Transverse colon (tissue), 4 donors: ENCODE data around the gene CHCHD6. TPM values are rescaled to one million over a fixed set of nuclear protein-coding genes. Genes with fewer than 3 reads are reported as not detected.

Experiments used
- DNase-seq: peaks from one replicate; pipeline ENCODE4 v3.0.0-alpha.2; 2019
- H3K27ac ChIP-seq, 4 donors: fragments of 200-600 bp; sonication (generic); 2 replicates each; pipeline ENCODE4 v1.5.1; 2016 to 2018; ENCODE audit warnings: inconsistent platforms in 4 of 4
- H3K27me3 ChIP-seq: fragments of 200-600 bp; sonication (generic); 2 replicates; pipeline ENCODE4 v1.5.1; 2017; ENCODE audit warnings: inconsistent platforms
- H3K36me3 ChIP-seq, 4 donors: fragments of 200-600 bp; sonication (generic); 2 replicates each; pipeline ENCODE4 v1.5.1; 2017 to 2019; ENCODE audit warnings: inconsistent platforms in 4 of 4
- H3K4me1 ChIP-seq, 4 donors: fragments of 200-600 bp; sonication (generic); 2 replicates each; pipeline ENCODE4 v1.5.1; 2017 to 2020; ENCODE audit warnings: inconsistent platforms in 4 of 4
- H3K4me3 ChIP-seq, 4 donors: fragments of 200-600 bp; sonication (generic); 1 replicate in 1 of 4; 2 replicates in 3 of 4; pipeline versions ENCODE4 v1.5.1 to v1.6.1; 2017 to 2019; ENCODE audit warnings: inconsistent platforms in 4 of 4
- H3K9me3 ChIP-seq, 2 donors: fragments of 200-600 bp; sonication (generic); 2 replicates each; pipeline ENCODE4 v1.5.1; 2017 to 2019; ENCODE audit warnings: inconsistent platforms in 2 of 2
- CTCF ChIP-seq, 5 experiments: fragments of 200-600 bp in 3 of 5; fragments of 450-650 bp in 2 of 5; sonication (generic) in 3 of 5; IDR thresholded peaks; 1 replicate in 2 of 5; 2 replicates in 3 of 5; pipeline ENCODE4 v1.5.1; 2016 to 2017; ENCODE audit warnings: antibody characterized with exemption in 5 of 5, inconsistent platforms in 3 of 5, mild to moderate bottlenecking in 2 of 5, moderate library complexity in 1 of 5
- EP300 ChIP-seq: sonication (generic); formaldehyde crosslinking; IDR thresholded peaks from one replicate; pipeline ENCODE4 v1.6.1; 2017; ENCODE audit warnings: antibody characterized with exemption, low read depth
- POLR2A ChIP-seq: fragments of 450-650 bp; IDR thresholded peaks from one replicate; pipeline ENCODE4 v1.6.1; 2016; ENCODE audit warnings: antibody characterized with exemption, mild to moderate bottlenecking, moderate library complexity
- POLR2AphosphoS5 ChIP-seq, 3 donors: sonication (generic); formaldehyde crosslinking; IDR thresholded peaks; one replicate each; pipeline ENCODE4 v1.6.1; 2016; ENCODE audit warnings: antibody characterized with exemption in 3 of 3
- WGBS, 2 donors: methylation state at CpG; one replicate each; pipeline ENCODE4 v1.1.5; 2018; ENCODE audit warnings: low coverage in 1 of 2; 5-methylcytosine and 5-hydroxymethylcytosine counted together
- in situ Hi-C, 4 donors: fragments of 200-750 bp; cut with MboI; loops; one replicate each; pipeline versions ENCODE4 v1.15.0 to v1.15.1; 2017; ENCODE audit warnings: low sequenced_read_pairs in 3 of 4, low pct_ligation_motif_present in 1 of 4, low pct_unique_long_range_greater_than_20kb in 1 of 4
- intact Hi-C: fragments of 100-400 bp; cut with DNase I; formaldehyde crosslinking; loops from one replicate; pipeline ENCODE4 v1.15.1; 2023; ENCODE audit warnings: low total_unique reads
- total RNA-seq, 4 donors: library from RNA; depleted of rRNA; stranded (reverse); fragments of >200 nt; gene quantifications; one replicate each; pipeline ENCODE4 v1.1.0, GENCODE V29; 2016

Gene CHCHD6
- total RNA-seq, 4 donors from 2014 or later: 4.6 to 12.1 (median 5.3) TPM

DNA sequence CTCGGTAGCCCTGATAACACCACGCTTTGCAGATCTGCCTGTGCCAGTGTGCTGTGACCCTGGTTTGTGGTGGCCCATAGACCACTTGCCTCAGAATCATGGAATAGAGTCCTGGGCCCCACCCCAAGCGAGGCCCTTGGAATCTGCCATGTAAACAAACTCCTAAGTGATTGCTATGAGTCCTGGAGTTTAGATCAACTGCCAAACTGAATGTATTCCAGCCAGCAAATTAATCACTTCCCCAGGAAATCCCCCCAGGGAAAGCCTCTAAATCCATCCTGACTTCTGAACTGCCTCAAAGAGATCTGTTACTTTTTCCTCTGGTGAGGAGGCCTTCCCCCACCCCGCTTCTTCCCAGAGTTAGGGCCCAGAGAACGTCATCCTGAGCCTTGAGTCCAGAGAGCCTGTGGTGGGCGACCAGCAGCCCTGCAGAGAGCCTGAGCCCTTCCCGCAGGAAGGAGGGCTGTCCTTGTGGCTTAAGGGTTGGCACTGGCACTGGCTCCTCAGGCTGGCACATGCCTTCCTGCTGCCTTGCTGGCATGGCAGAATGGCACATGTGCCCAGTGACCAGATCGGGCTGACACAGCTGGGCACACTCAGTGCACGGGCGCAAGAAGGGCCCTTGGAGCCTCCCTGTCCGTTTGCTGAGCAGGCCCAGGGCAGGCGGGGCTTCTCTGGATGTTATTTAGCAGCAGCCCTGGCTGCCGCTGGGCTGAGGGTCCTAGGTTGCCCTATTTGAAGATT is 228.3 kb downstream of the CHCHD6 start:
- H3K4me1 ChIP-seq: no peaks in the 10 kb centered on the region
- intact Hi-C loops (no loop called here), in situ Hi-C loops (no loop called here)
- no peak for TF ChIP-seq CTCF (IDR thresholded peaks at IDR 0.05)
- TF ChIP-seq EP300: no peak
- TF ChIP-seq POLR2AphosphoS5 (IDR thresholded peaks at IDR 0.05): no peak
- no peak for TF ChIP-seq POLR2A
- H3K27me3 ChIP-seq: no peaks in the 10 kb centered on the region
- no peak overlapping the region for H3K4me3 ChIP-seq
- H3K9me3 ChIP-seq: no peaks in the 10 kb centered on the region
- H3K27ac ChIP-seq: no peak overlapping the region
- H3K36me3 ChIP-seq: no peaks in the 10 kb centered on the region
- 74% methylated on average over 8 of the region's 13 CpGs; no CpG with 5 or more reads in 1 of the 2 donors for WGBS, 2 donors
- no peak for DNase-seq

DNA sequence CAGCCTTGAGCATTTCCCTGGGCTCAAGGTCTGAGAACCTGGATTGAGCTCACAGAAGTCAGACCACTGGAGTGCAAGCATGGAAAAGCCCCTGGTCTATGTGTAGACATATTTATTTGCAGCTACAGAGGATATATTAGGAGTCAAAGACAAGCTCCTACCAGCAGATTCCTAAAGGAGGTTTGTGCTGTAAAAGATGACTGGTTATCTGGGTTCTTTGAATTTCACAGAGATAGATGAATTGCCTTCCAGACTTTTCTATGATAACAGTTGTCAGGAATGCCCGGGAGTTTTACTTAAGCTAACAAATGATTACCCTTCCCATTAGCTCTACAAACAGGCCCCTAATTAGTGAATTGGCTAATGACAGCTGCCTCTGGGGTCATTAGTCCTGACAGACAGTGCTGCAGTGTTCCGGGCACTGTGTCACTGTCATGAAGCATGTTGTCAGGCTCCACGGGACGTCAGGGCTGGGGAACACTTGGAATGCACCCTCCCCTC is 230.0 kb downstream of the CHCHD6 start:
- Histone ChIP-seq H3K9me3 (no peaks in the 10 kb centered on the region), H3K27me3 (no peaks in the 10 kb centered on the region), H3K4me3 (no peak overlapping the region), H3K36me3 (no peaks in the 10 kb centered on the region), H3K4me1 (peaks cover 0 to 9% (median 6%) of the 10 kb centered on the region in 4 donors), H3K27ac (no peak overlapping the region)
- TF ChIP-seq POLR2AphosphoS5 (IDR thresholded peaks at IDR 0.05): no peak
- TF ChIP-seq CTCF (IDR thresholded peaks at IDR 0.05): no peak
- no peak for TF ChIP-seq POLR2A
- TF ChIP-seq EP300: no peak
- WGBS, 2 donors: 67 to 100% methylated on average over 3 to 4 of the region's 4 CpGs
- DNase-seq: no peak
- intact Hi-C loops (no loop called here), in situ Hi-C loops (no loop called here)

- Histone ChIP-seq H3K27me3 (no peaks in the 10 kb centered on the region), H3K36me3 (no peaks in the 10 kb centered on the region), H3K9me3 (no peaks in the 10 kb centered on the region), H3K4me1 (peaks cover 0 to 10% (median 10%) of the 10 kb centered on the region in 4 donors), H3K4me3 (no peak overlapping the region), H3K27ac (no peak overlapping the region)
- DNase-seq: no peak
- TF ChIP-seq POLR2A (no peak), CTCF (IDR thresholded peaks at IDR 0.05) (no peak), POLR2AphosphoS5 (IDR thresholded peaks at IDR 0.05) (no peak), EP300 (no peak)
- WGBS, 2 donors: 92% methylated on average over 7 to 8 of the region's 8 CpGs
- in situ Hi-C loops (no loop called here), intact Hi-C loops (no loop called here)
These were observed 231.0 kb downstream of the CHCHD6 start for GRCh38 chr3:126934991-126935390.

DNA sequence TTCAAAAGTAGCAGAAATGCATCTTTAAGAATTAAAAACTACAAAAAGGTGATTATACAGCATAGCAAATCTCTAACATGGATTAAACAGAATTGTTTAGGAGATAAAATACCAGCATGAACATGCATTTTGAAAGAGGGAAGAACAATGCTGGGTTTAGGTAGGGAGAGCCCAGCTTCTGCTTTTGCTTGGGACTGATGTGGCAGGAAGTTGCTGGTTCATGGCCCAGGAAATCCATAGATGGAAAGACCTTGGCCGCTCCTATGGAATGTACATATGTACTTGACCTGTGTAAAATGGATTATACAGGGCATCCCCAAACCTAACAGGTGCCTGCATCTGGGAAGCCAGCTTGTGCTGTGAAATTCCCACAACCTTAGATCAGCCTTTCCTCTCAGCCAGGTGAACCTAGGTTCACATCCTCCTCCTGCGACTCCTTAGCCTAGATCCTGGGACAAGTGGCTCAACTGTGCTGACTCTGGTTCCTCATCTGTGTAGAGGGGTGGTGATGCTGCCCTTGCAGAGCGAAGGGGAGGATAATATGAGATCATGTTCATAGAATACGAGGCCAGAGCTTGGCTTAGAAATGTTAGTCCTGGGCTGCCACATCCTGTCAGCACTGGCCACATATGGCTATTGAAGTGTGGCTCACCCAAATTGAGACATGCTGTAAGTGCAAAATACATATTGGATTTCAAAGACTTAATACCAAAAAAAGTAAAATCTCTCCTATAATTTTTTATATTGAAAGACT is 231.9 kb downstream of the CHCHD6 start:
- Histone ChIP-seq H3K4me1 (peaks cover 0 to 10% (median 10%) of the 10 kb centered on the region in 4 donors), H3K4me3 (no peak overlapping the region), H3K9me3 (no peaks in the 10 kb centered on the region), H3K27ac (no peak overlapping the region), H3K27me3 (no peaks in the 10 kb centered on the region), H3K36me3 (no peaks in the 10 kb centered on the region)
- in situ Hi-C loops (no loop called here), intact Hi-C loops (no loop called here)
- TF ChIP-seq EP300: no peak
- TF ChIP-seq CTCF (IDR thresholded peaks at IDR 0.05): no peak
- TF ChIP-seq POLR2A: no peak
- no peak for TF ChIP-seq POLR2AphosphoS5 (IDR thresholded peaks at IDR 0.05)
- 85 to 100% methylated on average over 1 to 4 of the region's 4 CpGs for WGBS, 2 donors
- no peak for DNase-seq
